Upper lobe of left lung (tissue), 6 donors: ENCODE results near the gene BCAS4. TPM values are rescaled to one million over a fixed set of nuclear protein-coding genes. Genes with fewer than 3 reads are reported as not detected.
"Not testable (repeated sequence)": the region's sequence is repeated elsewhere in the genome, so short reads cannot be mapped to it uniquely, and the experiment has no call there.

Experiments
- ATAC-seq, 2 donors: fragments of 200-7000 bp; cut with Tn5 transposase; one replicate each; pipeline ENCODE4 v1.9.1; 2022; ENCODE audit warnings: mild to moderate bottlenecking in 2 of 2, moderate library complexity in 2 of 2; ENCODE audit not compliant: low FRiP score in 2 of 2
- DNase-seq, 2 donors: peaks; one replicate each; pipeline ENCODE4 v3.0.0-alpha.2; 2019 to 2020
- H3K27ac ChIP-seq, 4 donors: fragments of 200-600 bp; sonication (generic); one replicate each; pipeline ENCODE4 v1.5.1; 2016 to 2019
- H3K27me3 ChIP-seq, 4 donors: fragments of 200-600 bp; sonication (generic); one replicate each; pipeline ENCODE4 v1.5.1; 2017 to 2019
- H3K36me3 ChIP-seq, 4 donors: fragments of 200-600 bp; sonication (generic); one replicate each; pipeline ENCODE4 v1.5.1; 2016 to 2019
- H3K4me1 ChIP-seq, 4 donors: fragments of 200-600 bp; sonication (generic); one replicate each; pipeline ENCODE4 v1.5.1; 2018 to 2019
- H3K4me3 ChIP-seq, 4 donors: fragments of 200-600 bp; sonication (generic); one replicate each; pipeline ENCODE4 v1.5.1; 2017 to 2019; ENCODE audit warnings: mild to moderate bottlenecking in 2 of 4, moderate library complexity in 1 of 4
- H3K9me3 ChIP-seq, 4 donors: fragments of 200-600 bp; sonication (generic); one replicate each; pipeline ENCODE4 v1.5.1; 2018 to 2019
- EP300 ChIP-seq, 4 donors: sonication (generic); formaldehyde crosslinking; IDR thresholded peaks; one replicate each; pipeline ENCODE4 v1.5.1; 2017; ENCODE audit warnings: antibody characterized with exemption in 4 of 4, control low read depth in 2 of 4
- POLR2A ChIP-seq, 4 donors: fragments of 450-650 bp; IDR thresholded peaks; one replicate each; pipeline ENCODE4 v1.5.1; 2016 to 2017; ENCODE audit warnings: antibody characterized with exemption in 4 of 4, mild to moderate bottlenecking in 2 of 4
- POLR2AphosphoS5 ChIP-seq, 2 donors: sonication (generic); formaldehyde crosslinking; IDR thresholded peaks; one replicate each; pipeline ENCODE4 v1.5.1; 2017; ENCODE audit warnings: antibody characterized with exemption in 2 of 2
- WGBS, 2 donors: methylation state at CpG; one replicate each; pipeline ENCODE4 v1.1.5; 2017 to 2018; 5-methylcytosine and 5-hydroxymethylcytosine counted together
- total RNA-seq, 6 donors: library from RNA; depleted of rRNA in 4 of 6; stranded (reverse); fragments of >200 nt in 4 of 6; gene quantifications; one replicate each; pipeline versions ENCODE4 v1.1.0 to v1.2.1, GENCODE V29; 2016 to 2021
- TF ChIP-seq, protein P1 (sequence below), 6 experiments: fragments of 450-650 bp in 4 of 6; fragments of 200-600 bp in 2 of 6; sonication (generic) in 2 of 6; IDR thresholded peaks; one replicate each; pipeline ENCODE4 v1.5.1; 2016 to 2019; ENCODE audit warnings: antibody characterized with exemption in 6 of 6
- donor health status: DM: no; HTN: no; CAD: no; lungs with moderate emphysema.
- donor health status: DM: no; HTN: yes; CAD: no; lungs with severe emphysema.

BCAS4 gene
- total RNA-seq, 6 donors from 2014 or later = 2.3 to 12.3 (median 5.2) TPM

DNA sequence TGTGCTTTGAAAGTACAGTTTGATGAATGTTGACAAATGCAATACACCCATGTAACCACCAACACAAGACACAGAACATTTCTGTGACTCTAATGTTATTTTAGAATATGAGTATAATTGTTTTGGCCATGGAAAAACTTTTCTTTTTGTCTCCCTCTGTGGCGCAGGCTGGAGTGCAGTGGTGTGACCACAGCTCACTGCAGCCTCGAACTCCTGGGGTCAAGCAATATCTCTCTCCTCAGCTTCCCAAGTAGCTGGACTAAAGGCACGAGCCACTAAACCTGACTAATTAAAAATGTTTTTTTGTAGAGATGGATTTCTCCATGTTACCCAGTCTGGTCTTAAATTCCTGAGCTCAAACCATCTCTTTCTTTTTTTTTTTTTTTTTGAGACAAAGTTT is 20.3 kb upstream of the BCAS4 start:
- no peak for TF ChIP-seq EP300 (IDR thresholded peaks at IDR 0.05)
- TF ChIP-seq, protein P1, sequence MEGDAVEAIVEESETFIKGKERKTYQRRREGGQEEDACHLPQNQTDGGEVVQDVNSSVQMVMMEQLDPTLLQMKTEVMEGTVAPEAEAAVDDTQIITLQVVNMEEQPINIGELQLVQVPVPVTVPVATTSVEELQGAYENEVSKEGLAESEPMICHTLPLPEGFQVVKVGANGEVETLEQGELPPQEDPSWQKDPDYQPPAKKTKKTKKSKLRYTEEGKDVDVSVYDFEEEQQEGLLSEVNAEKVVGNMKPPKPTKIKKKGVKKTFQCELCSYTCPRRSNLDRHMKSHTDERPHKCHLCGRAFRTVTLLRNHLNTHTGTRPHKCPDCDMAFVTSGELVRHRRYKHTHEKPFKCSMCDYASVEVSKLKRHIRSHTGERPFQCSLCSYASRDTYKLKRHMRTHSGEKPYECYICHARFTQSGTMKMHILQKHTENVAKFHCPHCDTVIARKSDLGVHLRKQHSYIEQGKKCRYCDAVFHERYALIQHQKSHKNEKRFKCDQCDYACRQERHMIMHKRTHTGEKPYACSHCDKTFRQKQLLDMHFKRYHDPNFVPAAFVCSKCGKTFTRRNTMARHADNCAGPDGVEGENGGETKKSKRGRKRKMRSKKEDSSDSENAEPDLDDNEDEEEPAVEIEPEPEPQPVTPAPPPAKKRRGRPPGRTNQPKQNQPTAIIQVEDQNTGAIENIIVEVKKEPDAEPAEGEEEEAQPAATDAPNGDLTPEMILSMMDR (IDR thresholded peaks at IDR 0.05) = no peak
- no peak for TF ChIP-seq POLR2AphosphoS5 (IDR thresholded peaks at IDR 0.05)
- TF ChIP-seq POLR2A (IDR thresholded peaks at IDR 0.05) = no peak
- ATAC-seq (no peak), DNase-seq (no peak)
- Histone ChIP-seq H3K27ac (no peak overlapping the region), H3K36me3 (no peaks in the 10 kb centered on the region), H3K4me3 (no peak overlapping the region), H3K9me3 (no peaks in the 10 kb centered on the region), H3K4me1 (no peaks in the 10 kb centered on the region), H3K27me3 (no peaks in the 10 kb centered on the region)
- 71 to 81% methylated on average over 3 of the region's 3 CpGs for WGBS, 2 donors

DNA sequence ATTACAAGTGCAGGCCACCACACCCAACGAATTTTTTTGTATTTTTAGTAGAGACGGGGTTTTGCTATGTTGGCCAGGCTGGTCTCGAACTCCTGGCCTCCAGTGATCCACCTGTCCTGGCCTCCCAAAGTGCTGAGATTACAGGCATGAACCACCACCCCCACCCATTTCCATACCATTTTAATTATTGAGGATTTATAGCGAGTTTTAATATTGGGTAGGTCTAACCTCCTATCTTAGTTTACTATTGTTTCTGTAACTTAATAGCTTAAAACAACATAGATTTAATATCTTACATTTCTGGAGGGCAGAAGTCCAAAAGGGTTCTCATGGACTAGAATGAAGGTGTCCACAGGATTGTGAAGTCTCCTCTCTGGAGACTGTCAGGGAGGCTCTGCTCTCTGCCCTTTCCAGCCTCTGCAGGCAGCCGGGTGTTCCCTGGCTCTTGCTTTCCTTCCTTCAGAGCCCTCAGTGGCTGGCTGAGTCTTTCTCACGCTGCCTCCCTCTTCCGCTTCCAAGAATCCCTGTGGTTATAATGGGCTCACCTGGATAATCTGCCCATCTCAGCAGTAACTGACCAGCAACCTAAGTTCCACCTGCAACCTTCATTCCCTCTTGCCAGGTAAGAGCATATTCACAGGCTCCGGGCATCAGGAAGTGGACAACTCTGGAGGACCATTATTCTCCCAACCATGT is 18.6 kb upstream of the BCAS4 start:
- H3K27me3 ChIP-seq = no peaks in the 10 kb centered on the region
- whole genome bisulfite sequencing, 2 donors = 74 to 75% methylated on average over 8 of the region's 8 CpGs
- no peaks in the 10 kb centered on the region for H3K36me3 ChIP-seq
- DNase-seq (no peak), ATAC-seq (no peak)
- H3K27ac ChIP-seq = no peak overlapping the region
- no peaks in the 10 kb centered on the region for H3K9me3 ChIP-seq
- H3K4me1 ChIP-seq = no peaks in the 10 kb centered on the region
- no peak overlapping the region for H3K4me3 ChIP-seq
- no peak for TF ChIP-seq EP300 (IDR thresholded peaks at IDR 0.05)
- no peak for TF ChIP-seq POLR2AphosphoS5 (IDR thresholded peaks at IDR 0.05)
- TF ChIP-seq POLR2A (IDR thresholded peaks at IDR 0.05) = no peak
- TF ChIP-seq, protein P1 (IDR thresholded peaks at IDR 0.05) = no peak

DNA sequence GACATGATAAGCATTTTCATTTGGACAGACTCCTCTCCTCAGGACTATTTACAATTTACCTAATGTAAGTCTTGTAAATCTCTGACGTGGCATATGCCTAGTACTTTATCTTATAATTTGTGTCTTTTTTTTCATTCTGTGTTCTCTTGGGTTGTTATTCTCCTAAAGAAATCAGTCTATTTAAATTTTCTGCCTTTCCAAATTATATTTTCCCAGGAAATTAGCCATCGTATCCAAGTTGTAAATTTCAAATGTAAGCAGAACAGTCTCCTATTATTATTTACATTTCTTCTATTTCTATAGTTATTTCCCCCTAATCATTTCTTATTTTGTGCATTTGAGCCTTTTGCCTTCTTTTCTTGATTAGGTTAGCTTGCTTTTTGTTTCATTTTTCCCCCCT is 17.5 kb upstream of the BCAS4 start:
- Histone ChIP-seq H3K27ac (no peak overlapping the region), H3K4me3 (no peak overlapping the region), H3K9me3 (no peaks in the 10 kb centered on the region), H3K27me3 (no peaks in the 10 kb centered on the region), H3K4me1 (no peaks in the 10 kb centered on the region), H3K36me3 (no peaks in the 10 kb centered on the region)
- TF ChIP-seq, protein P1 (IDR thresholded peaks at IDR 0.05) = no peak
- TF ChIP-seq POLR2A (IDR thresholded peaks at IDR 0.05) = no peak
- TF ChIP-seq EP300 (IDR thresholded peaks at IDR 0.05) = no peak
- no peak for TF ChIP-seq POLR2AphosphoS5 (IDR thresholded peaks at IDR 0.05)
- DNase-seq (no peak), ATAC-seq (no peak)
- 63 to 67% methylated on average over 2 of the region's 2 CpGs for WGBS, 2 donors

DNA sequence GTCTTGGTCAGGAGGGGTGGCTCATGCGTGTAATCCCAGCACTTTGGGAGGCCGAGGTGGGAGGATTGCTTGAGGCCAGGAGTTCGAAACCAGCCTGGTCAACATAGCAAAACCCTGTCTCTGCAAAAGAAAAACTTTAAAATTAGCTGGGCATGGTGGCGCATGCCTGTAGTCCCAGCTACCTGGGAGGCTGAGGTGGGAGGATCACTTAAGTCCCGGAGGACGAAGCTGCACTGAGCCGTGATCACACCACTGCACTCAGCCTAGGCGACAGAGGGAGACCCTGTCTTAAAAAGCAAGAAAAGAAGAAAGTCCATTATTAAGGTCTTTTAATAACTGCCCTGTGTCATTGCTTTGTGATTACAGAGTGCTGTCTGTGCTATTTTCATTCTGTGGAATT is 15.9 kb upstream of the BCAS4 start:
- ATAC-seq, H3K4me3 ChIP-seq, H3K9me3 ChIP-seq, H3K36me3 ChIP-seq, H3K27me3 ChIP-seq, H3K27ac ChIP-seq, H3K4me1 ChIP-seq, DNase-seq: not testable (repeated sequence)
- whole genome bisulfite sequencing, 2 donors = 92 to 95% methylated on average over 8 of the region's 8 CpGs

DNA sequence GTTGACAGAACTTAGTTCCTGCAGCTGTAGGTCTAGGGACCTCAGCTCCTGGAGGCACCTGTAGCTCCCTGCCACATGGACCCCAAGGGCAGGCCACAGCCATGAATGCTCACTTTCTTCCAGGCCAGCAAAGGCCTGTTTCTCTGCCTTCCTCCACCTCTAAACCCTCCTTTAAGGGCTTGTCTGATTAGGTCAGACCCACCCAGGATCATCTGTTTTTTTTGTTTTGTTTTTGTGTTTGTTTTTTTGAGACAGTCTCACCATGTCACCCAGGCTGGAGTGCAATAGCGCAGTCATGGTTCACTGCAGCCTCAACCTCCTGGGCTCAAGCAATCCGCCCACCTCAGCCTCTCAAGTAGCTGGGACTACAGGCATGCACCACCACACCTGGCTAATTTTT is 11.5 kb upstream of the BCAS4 start:
- ATAC-seq = no peak
- no peaks in the 10 kb centered on the region for H3K27me3 ChIP-seq
- H3K4me1 ChIP-seq = no peaks in the 10 kb centered on the region
- H3K36me3 ChIP-seq = no peaks in the 10 kb centered on the region
- TF ChIP-seq POLR2AphosphoS5 (IDR thresholded peaks at IDR 0.05) (no peak), EP300 (IDR thresholded peaks at IDR 0.05) (no peak), POLR2A (IDR thresholded peaks at IDR 0.05) (no peak)
- TF ChIP-seq, protein P1 (IDR thresholded peaks at IDR 0.05) = no peak
- no peak overlapping the region for H3K4me3 ChIP-seq
- H3K27ac ChIP-seq = no peak overlapping the region
- no peak for DNase-seq
- 87 to 91% methylated on average over 2 of the region's 2 CpGs for WGBS, 2 donors
- H3K9me3 ChIP-seq = no peaks in the 10 kb centered on the region
